GM21390 (cell line): ENCODE results near the gene SLC18A3.

Experiments
- ATAC-seq: cut with Tn5 transposase; IDR thresholded peaks from one replicate; pipeline ENCODE4 v1.9.1; 2021; ENCODE audit not compliant: unreplicated experiment

The SLC18A3 gene

GRCh38 chr10:49595713-49596492 lies 14.2 kb upstream of the SLC18A3 start:
- ATAC-seq: no peak

- ATAC-seq: no peak
These were observed 13.7 kb upstream of the SLC18A3 start for GRCh38 chr10:49596493-49596809.

- ATAC-seq: no peak
These were observed 13.3 kb upstream of the SLC18A3 start for GRCh38 chr10:49596836-49597235.

- ATAC-seq: no peak
These were observed 12.5 kb upstream of the SLC18A3 start for GRCh38 chr10:49597426-49598163.

- no peak for ATAC-seq
These were observed 11.8 kb upstream of the SLC18A3 start for GRCh38 chr10:49598164-49598856.

GRCh38 chr10:49598986-49599385 lies 11.1 kb upstream of the SLC18A3 start:
- ATAC-seq: no peak

- ATAC-seq: no peak
These were observed 10.6 kb upstream of the SLC18A3 start for GRCh38 chr10:49599546-49599945.

GRCh38 chr10:49600046-49600445 lies 10.1 kb upstream of the SLC18A3 start:
- no peak for ATAC-seq

GRCh38 chr10:49600781-49601400 lies 9.2 kb upstream of the SLC18A3 start:
- ATAC-seq: no peak

- ATAC-seq: no peak
These were observed 8.3 kb upstream of the SLC18A3 start for GRCh38 chr10:49601857-49602256.

GRCh38 chr10:49602380-49603023 lies 7.6 kb upstream of the SLC18A3 start:
- no peak for ATAC-seq

- ATAC-seq: no peak
These were observed 4.7 kb upstream of the SLC18A3 start for GRCh38 chr10:49605216-49605938.

- ATAC-seq: no peak
These were observed 4.1 kb upstream of the SLC18A3 start for GRCh38 chr10:49605939-49606509.

- ATAC-seq: no peak
These were observed 3.1 kb upstream of the SLC18A3 start for GRCh38 chr10:49606981-49607535.

GRCh38 chr10:49608166-49609005 lies 1.7 kb upstream of the SLC18A3 start:
- ATAC-seq: no peak

GRCh38 chr10:49609006-49609282 lies 1.2 kb upstream of the SLC18A3 start:
- no peak for ATAC-seq

GRCh38 chr10:49609283-49610113 lies 612 bp upstream of the SLC18A3 start:
- ATAC-seq: no peak

GRCh38 chr10:49610458-49611165 lies 502 bp downstream of the SLC18A3 start:
- no peak for ATAC-seq
